CD14-positive monocyte (primary cell): Measurements from ENCODE around the gene AKR1C8. TPM values are rescaled to one million over a fixed set of nuclear protein-coding genes. Genes with fewer than 3 reads are reported as not detected.
"Not testable (repeated sequence)": the region's sequence is repeated elsewhere in the genome, so short reads cannot be mapped to it uniquely, and the experiment has no call there.

Source experiments
- DNase-seq, 3 donors: peaks; one replicate each; pipeline ENCODE4 v3.0.0-alpha.2; 2011 to 2022
- H2AFZ ChIP-seq: 2 replicates; pipeline ENCODE4 v1.6.0; 2012; ENCODE audit warnings: mild to moderate bottlenecking, low read depth, low read length, inconsistent platforms; ENCODE audit not compliant: insufficient read depth, poor library complexity, severe bottlenecking
- H3K27ac ChIP-seq, 2 donors: 1 replicate in 1 of 2; 2 replicates in 1 of 2; pipeline ENCODE4 v1.5.1; 2012 to 2013; ENCODE audit warnings: low read length in 2 of 2, control low read depth in 1 of 2, inconsistent platforms in 1 of 2, low read depth in 1 of 2, mild to moderate bottlenecking in 1 of 2
- H3K27me3 ChIP-seq, 2 donors: one replicate each; pipeline versions ENCODE4 v1.6.0 to v1.6.1; 2011 to 2013; ENCODE audit warnings: low read length in 2 of 2; ENCODE audit not compliant: control insufficient read depth in 2 of 2, insufficient read depth in 2 of 2
- H3K36me3 ChIP-seq, 2 donors: replicated peaks in 1 of 2; 1 replicate in 1 of 2; 2 replicates in 1 of 2; pipeline versions ENCODE4 v1.5.1 to v1.6.1; 2012 to 2013; ENCODE audit warnings: low read length in 2 of 2, control low read depth in 1 of 2, inconsistent platforms in 1 of 2, mild to moderate bottlenecking in 1 of 2; ENCODE audit not compliant: insufficient read depth in 2 of 2, control insufficient read depth in 1 of 2
- H3K4me1 ChIP-seq, 2 donors: 1 replicate in 1 of 2; 2 replicates in 1 of 2; pipeline versions ENCODE4 v1.5.1 to v1.6.1; 2012 to 2013; ENCODE audit warnings: low read length in 2 of 2, control low read depth in 1 of 2, inconsistent platforms in 1 of 2, mild to moderate bottlenecking in 1 of 2, moderate library complexity in 1 of 2; ENCODE audit not compliant: insufficient read depth in 2 of 2, control insufficient read depth in 1 of 2
- H3K4me2 ChIP-seq: replicated peaks from 2 replicates; pipeline ENCODE3; 2012; ENCODE audit warnings: low read length, moderate library complexity, mild to moderate bottlenecking; ENCODE audit not compliant: poor library complexity, severe bottlenecking; ENCODE audit errors: extremely low read depth
- H3K4me3 ChIP-seq, 3 experiments: fragments of 200-600 bp in 1 of 3; sonication (generic) in 1 of 3; replicated peaks in 1 of 3; 1 replicate in 2 of 3; 2 replicates in 1 of 3; pipeline ENCODE4 v1.5.1; 2011 to 2013; ENCODE audit warnings: low read length in 3 of 3, mild to moderate bottlenecking in 3 of 3, control low read depth in 2 of 3, low read depth in 2 of 3, inconsistent platforms in 1 of 3, moderate library complexity in 1 of 3
- H3K79me2 ChIP-seq: 2 replicates; pipeline ENCODE4 v1.6.0; 2012; ENCODE audit warnings: mild to moderate bottlenecking, control low read depth, inconsistent platforms, low read length, moderate library complexity; ENCODE audit not compliant: insufficient read depth
- H3K9ac ChIP-seq: 2 replicates; pipeline ENCODE4 v1.6.0; 2017; ENCODE audit warnings: low read length, mild to moderate bottlenecking; ENCODE audit not compliant: insufficient read depth, poor library complexity, severe bottlenecking
- H3K9me3 ChIP-seq, 2 donors: replicated peaks in 1 of 2; 1 replicate in 1 of 2; 2 replicates in 1 of 2; pipeline versions ENCODE4 v1.5.1 to v1.6.1; 2012 to 2013; ENCODE audit warnings: low read length in 2 of 2, control low read depth in 1 of 2; ENCODE audit not compliant: control insufficient read depth in 1 of 2, insufficient read depth in 1 of 2
- H4K20me1 ChIP-seq: 2 replicates; pipeline ENCODE4 v1.6.0; 2012; ENCODE audit warnings: mild to moderate bottlenecking, low read length, control low read depth, moderate library complexity; ENCODE audit not compliant: insufficient read depth
- H3K27ac Mint-ChIP-seq, 7 donors: one replicate each; pipeline ENCODE4 v1.8.0; 2020; ENCODE audit warnings: mild to moderate bottlenecking in 7 of 7, mixed read lengths in 7 of 7, moderate library complexity in 6 of 7, inconsistent platforms in 2 of 7
- H3K27me3 Mint-ChIP-seq, 3 donors: one replicate each; pipeline ENCODE4 v1.8.0; 2021 to 2022; ENCODE audit warnings: low read depth in 3 of 3, mild to moderate bottlenecking in 3 of 3, mixed read lengths in 3 of 3, moderate library complexity in 3 of 3, inconsistent platforms in 1 of 3
- H3K36me3 Mint-ChIP-seq, 2 donors: one replicate each; pipeline ENCODE4 v1.8.0; 2020; ENCODE audit warnings: mixed read lengths in 2 of 2, inconsistent platforms in 1 of 2, mild to moderate bottlenecking in 1 of 2
- H3K4me1 Mint-ChIP-seq: one replicate; pipeline ENCODE4 v1.8.0; 2020; ENCODE audit warnings: mild to moderate bottlenecking, mixed read lengths
- H3K4me3 Mint-ChIP-seq, 2 donors: one replicate each; pipeline ENCODE4 v1.8.0; 2020; ENCODE audit warnings: mild to moderate bottlenecking in 2 of 2, mixed read lengths in 2 of 2, moderate library complexity in 1 of 2
- H3K9me3 Mint-ChIP-seq, 7 donors: one replicate each; pipeline ENCODE4 v1.8.0; 2020 to 2022; ENCODE audit warnings: mixed read lengths in 7 of 7, mild to moderate bottlenecking in 6 of 7, moderate library complexity in 6 of 7, inconsistent platforms in 2 of 7
- WGBS: methylation state at CpG from one replicate; pipeline ENCODE4 v1.1.5; 2013; ENCODE audit warnings: missing lambda C conversion rate; ENCODE audit not compliant: insufficient coverage; 5-methylcytosine and 5-hydroxymethylcytosine counted together
- intact Hi-C, 2 donors: fragments of 100-400 bp; cut with micrococcal nuclease; formaldehyde crosslinking; loops; one replicate each; pipeline versions ENCODE4 v1.15.0 to v1.15.1; 2023
- polyA plus RNA-seq, 3 donors: library from polyadenylated mRNA; depleted of rRNA in 1 of 3; unstranded in 2 of 3; stranded (reverse) in 1 of 3; fragments of 300-500 nt in 2 of 3; fragments of >200 nt in 1 of 3; fragmentation: Illumina TruSeq in 2 of 3; gene quantifications; 1 replicate in 2 of 3; 2 replicates in 1 of 3; pipeline ENCODE4 v1.2.3, GENCODE V29; 2012 to 2021
- TF ChIP-seq, protein P1 (sequence below): fragments of 200-600 bp; IDR thresholded peaks from one replicate; pipeline ENCODE4 v1.8.0; 2022; ENCODE audit warnings: antibody characterized with exemption, mild to moderate bottlenecking

AKR1C8 gene
- polyA plus RNA-seq, 3 donors = not detected

DNA sequence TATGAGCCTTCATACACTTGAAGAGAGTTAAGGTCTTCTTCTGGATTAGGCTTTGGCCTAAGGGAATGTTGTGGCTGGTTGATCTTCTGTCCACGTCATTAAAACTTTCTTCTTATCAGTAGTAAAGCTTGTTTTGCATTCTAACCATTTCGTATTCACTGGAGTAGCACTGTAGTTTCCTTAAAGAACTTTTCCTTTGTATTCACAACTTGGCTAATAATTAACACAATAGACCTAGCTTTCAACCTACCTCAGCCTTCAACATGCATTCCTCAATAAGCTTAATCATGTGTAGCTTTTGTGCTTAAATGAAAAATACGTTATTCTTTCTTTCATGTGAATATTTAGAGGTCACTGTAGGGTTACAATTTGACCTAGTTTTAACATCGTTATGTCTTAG lies 42.8 kb downstream of the AKR1C8 start:
- Histone ChIP-seq H3K4me2 (no peak overlapping the region), H4K20me1 (no peaks in the 10 kb centered on the region), H3K4me3 (no peak overlapping the region), H3K9me3 (peaks cover 6% of the 10 kb centered on the region in 2 donors), H3K4me1 (no peaks in the 10 kb centered on the region), H3K27ac (no peak overlapping the region), H3K9ac (no peak overlapping the region), H3K79me2 (no peaks in the 10 kb centered on the region), H3K27me3 (no peaks in the 10 kb centered on the region), H2AFZ (no peak overlapping the region), H3K36me3 (no peaks in the 10 kb centered on the region)
- intact Hi-C loops = no loop called here
- H3K4me1 Mint-ChIP-seq = no peaks in the 10 kb centered on the region
- TF ChIP-seq, protein P1, sequence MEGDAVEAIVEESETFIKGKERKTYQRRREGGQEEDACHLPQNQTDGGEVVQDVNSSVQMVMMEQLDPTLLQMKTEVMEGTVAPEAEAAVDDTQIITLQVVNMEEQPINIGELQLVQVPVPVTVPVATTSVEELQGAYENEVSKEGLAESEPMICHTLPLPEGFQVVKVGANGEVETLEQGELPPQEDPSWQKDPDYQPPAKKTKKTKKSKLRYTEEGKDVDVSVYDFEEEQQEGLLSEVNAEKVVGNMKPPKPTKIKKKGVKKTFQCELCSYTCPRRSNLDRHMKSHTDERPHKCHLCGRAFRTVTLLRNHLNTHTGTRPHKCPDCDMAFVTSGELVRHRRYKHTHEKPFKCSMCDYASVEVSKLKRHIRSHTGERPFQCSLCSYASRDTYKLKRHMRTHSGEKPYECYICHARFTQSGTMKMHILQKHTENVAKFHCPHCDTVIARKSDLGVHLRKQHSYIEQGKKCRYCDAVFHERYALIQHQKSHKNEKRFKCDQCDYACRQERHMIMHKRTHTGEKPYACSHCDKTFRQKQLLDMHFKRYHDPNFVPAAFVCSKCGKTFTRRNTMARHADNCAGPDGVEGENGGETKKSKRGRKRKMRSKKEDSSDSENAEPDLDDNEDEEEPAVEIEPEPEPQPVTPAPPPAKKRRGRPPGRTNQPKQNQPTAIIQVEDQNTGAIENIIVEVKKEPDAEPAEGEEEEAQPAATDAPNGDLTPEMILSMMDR = no peak
- no peaks in the 10 kb centered on the region for H3K36me3 Mint-ChIP-seq
- no peaks in the 10 kb centered on the region for H3K27me3 Mint-ChIP-seq
- no CpG with 5 or more reads among the region's 4 CpGs for WGBS
- no peak overlapping the region for H3K4me3 Mint-ChIP-seq
- DNase-seq = no peak
- H3K9me3 Mint-ChIP-seq = peaks cover 8 to 18% (median 14%) of the 10 kb centered on the region in 7 donors
- H3K27ac Mint-ChIP-seq = no peak overlapping the region

DNA sequence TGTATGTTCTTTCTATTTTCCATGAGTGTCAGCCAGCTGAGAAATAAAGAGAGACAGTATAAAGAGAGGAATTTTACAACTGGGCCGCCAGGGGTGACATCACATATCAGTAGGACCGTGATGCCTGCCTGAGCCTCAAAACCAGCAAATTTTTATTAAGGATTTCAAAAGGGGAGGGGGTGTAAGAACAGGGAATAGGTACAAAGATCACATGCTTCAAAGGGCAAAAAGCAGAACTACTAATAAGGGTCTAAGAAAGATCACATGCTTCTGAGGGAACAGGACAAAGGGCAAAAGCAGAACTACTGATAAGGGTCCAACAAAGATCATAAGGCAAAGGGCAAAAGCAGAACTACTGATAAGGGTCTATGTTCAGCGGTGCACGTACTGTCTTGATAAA lies 47.3 kb downstream of the AKR1C8 start:
- WGBS = 92% methylated on average over 2 of the region's 4 CpGs
- peaks cover 15 to 22% of the 10 kb centered on the region in 2 donors for H3K9me3 ChIP-seq
- H3K27me3 ChIP-seq, H3K36me3 Mint-ChIP-seq, H3K4me3 ChIP-seq, H3K79me2 ChIP-seq, H3K4me1 ChIP-seq, H3K4me1 Mint-ChIP-seq, H3K27ac Mint-ChIP-seq, H3K27ac ChIP-seq, intact Hi-C loops, H3K36me3 ChIP-seq, H3K9ac ChIP-seq, DNase-seq, H2AFZ ChIP-seq, H3K4me2 ChIP-seq, H3K27me3 Mint-ChIP-seq, H3K4me3 Mint-ChIP-seq, H4K20me1 ChIP-seq: not testable (repeated sequence)
- peaks cover 11 to 25% (median 21%) of the 10 kb centered on the region in 7 donors for H3K9me3 Mint-ChIP-seq
